MM.1S (cell line): ENCODE measurements around the gene MYBL2.

ENCODE experiments used
- DNase-seq: peaks from one replicate; pipeline ENCODE4 v3.0.0-alpha.2; 2015
- H2AFZ ChIP-seq: fragments of 300-600 bp; sonication (generic); 2 replicates; pipeline ENCODE4 v1.6.0; 2016; ENCODE audit warnings: antibody characterized with exemption, low read length
- H3F3A ChIP-seq: fragments of 300-600 bp; sonication (generic); 2 replicates; pipeline ENCODE4 v1.6.1; 2016; ENCODE audit warnings: mild to moderate bottlenecking, antibody characterized with exemption, low read length, moderate library complexity, mixed read lengths; ENCODE audit not compliant: insufficient read depth
- H3K27ac ChIP-seq: fragments of 300-600 bp; sonication (generic); 2 replicates; pipeline ENCODE4 v1.5.1; 2016; ENCODE audit warnings: mild to moderate bottlenecking, low read length
- H3K27me3 ChIP-seq: fragments of 300-600 bp; sonication (generic); replicated peaks from 2 replicates; pipeline ENCODE4 v1.6.0; 2016; ENCODE audit warnings: low read length; ENCODE audit not compliant: insufficient read depth
- H3K36me3 ChIP-seq: fragments of 300-600 bp; sonication (generic); replicated peaks from 2 replicates; pipeline ENCODE4 v1.6.1; 2016; ENCODE audit warnings: mild to moderate bottlenecking, low read length, mixed read lengths; ENCODE audit not compliant: insufficient read depth
- H3K4me1 ChIP-seq: fragments of 300-600 bp; sonication (generic); 2 replicates; pipeline ENCODE4 v1.6.1; 2016; ENCODE audit warnings: low read length, mixed read lengths
- H3K4me2 ChIP-seq: fragments of 300-600 bp; sonication (generic); 2 replicates; pipeline ENCODE4 v1.6.0; 2016; ENCODE audit warnings: low read depth, low read length
- H3K4me3 ChIP-seq: fragments of 300-600 bp; sonication (generic); 2 replicates; pipeline ENCODE4 v1.5.1; 2016; ENCODE audit warnings: low read length, mixed read lengths
- H3K79me2 ChIP-seq: fragments of 300-600 bp; sonication (generic); 2 replicates; pipeline ENCODE4 v1.6.1; 2016; ENCODE audit warnings: mixed run types, low read length, mixed read lengths
- H3K9ac ChIP-seq: fragments of 300-600 bp; sonication (generic); 2 replicates; pipeline ENCODE4 v1.6.1; 2016; ENCODE audit warnings: low read length, mixed read lengths
- H3K9me2 ChIP-seq: fragments of 300-600 bp; sonication (generic); replicated peaks from 2 replicates; pipeline ENCODE4 v1.6.1; 2016; ENCODE audit warnings: mild to moderate bottlenecking, low read length, mixed read lengths; ENCODE audit not compliant: insufficient read depth
- H3K9me3 ChIP-seq: fragments of 300-600 bp; sonication (generic); replicated peaks from 2 replicates; pipeline ENCODE4 v1.6.1; 2016; ENCODE audit warnings: mild to moderate bottlenecking, low read length, mixed read lengths; ENCODE audit not compliant: insufficient read depth
- H4K20me1 ChIP-seq: fragments of 300-600 bp; sonication (generic); 2 replicates; pipeline ENCODE4 v1.6.1; 2016; ENCODE audit warnings: mild to moderate bottlenecking, low read length, moderate library complexity, mixed read lengths; ENCODE audit not compliant: insufficient read depth
- EZH2 ChIP-seq: fragments of 300-600 bp; sonication (generic); optimal IDR thresholded peaks from 2 replicates; pipeline ENCODE3; 2017; ENCODE audit warnings: low read depth, mild to moderate bottlenecking, antibody characterized with exemption, low read length, mixed read lengths
- EZH2phosphoT487 ChIP-seq: fragments of 300-600 bp; sonication (generic); IDR thresholded peaks from 2 replicates; pipeline ENCODE4 v1.6.1; 2018; ENCODE audit warnings: antibody characterized with exemption, low read length
- TF ChIP-seq, protein P1 (sequence below): fragments of 300-600 bp; sonication (generic); IDR thresholded peaks from 2 replicates; pipeline ENCODE4 v1.5.1; 2016; ENCODE audit warnings: antibody characterized with exemption, low read length, mixed read lengths

MYBL2 gene

DNA sequence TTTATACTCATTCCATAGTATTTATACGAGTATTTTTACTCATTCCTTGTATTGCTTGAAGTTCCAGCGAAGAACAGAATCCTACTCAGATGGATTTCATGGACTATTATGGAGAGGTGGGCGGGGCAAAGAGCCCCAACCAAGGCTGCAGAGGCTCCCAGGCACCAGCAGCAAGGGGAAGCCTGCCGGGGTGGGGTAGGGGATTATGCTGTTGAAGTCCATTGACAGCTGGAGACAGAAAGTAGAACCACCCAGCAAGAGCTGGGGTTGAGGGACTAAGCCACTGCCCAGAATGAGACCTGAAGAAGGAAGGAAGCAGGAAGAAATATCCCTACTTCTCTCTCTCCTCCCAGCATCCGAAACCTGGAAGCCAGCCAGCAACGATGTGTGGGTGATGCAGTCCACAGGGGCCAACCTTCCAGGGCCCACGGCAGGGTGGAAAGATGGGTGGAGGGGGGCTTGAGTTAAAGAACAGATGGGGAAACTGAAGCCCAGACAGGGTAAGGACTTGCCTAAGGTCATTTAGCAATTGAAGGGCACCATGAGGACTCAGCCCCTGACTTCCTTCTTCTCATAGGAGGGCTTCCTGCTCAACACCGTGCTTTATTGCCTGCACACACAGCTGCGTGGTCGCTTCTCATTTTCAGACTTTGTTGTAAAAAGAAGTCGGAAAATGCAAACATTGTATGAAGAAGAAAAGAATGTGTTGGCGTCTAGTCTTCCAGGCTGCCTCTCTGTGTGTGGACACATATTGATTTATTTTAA, 78.2 kb downstream of the MYBL2 start:
- DNase-seq = no peak

DNA sequence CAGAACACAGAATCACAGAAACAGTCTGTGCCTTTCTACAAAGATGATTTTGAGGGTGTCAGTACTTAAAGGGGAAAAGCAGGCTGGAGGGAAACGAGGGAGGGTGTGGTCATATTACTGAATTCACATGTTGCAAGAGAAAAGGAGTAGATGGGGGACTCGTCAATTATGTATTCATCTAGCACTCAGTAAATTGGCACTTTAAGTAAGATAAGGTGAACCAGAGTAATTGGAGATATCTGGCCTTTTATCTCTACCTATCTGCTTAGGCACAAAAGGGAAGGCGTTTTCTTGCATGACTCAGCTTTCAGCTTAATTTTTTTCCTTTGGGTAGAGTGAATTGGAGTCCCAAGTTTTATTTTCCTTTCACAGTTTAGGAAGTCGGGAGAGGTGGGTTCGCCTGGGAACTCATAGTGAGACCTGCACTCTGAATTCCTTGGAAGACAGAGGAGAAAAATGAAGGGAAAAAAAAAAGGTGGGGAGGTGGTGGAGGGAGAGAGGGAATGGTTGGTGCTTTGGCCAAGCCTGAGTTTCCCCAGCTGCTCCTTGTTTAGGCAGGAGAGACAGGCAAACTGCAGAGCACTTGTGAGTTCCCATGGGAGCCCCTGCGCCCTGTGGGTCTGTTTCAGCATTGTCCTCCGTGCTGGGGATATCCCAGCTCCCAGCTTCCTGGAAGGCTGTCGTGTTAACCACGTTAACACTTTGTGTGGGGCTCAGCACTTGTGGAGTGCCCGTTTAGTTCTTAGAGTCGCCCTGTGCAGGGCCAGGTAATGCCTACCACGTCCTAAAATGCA, 79.6 kb downstream of the MYBL2 start:
- Histone ChIP-seq H3K27me3 (no peaks in the 10 kb centered on the region), H3K4me1 (peaks cover 19% of the 10 kb centered on the region), H3F3A (peaks cover 16% of the 10 kb centered on the region), H3K9me2 (no peaks in the 10 kb centered on the region), H3K9ac (no peak overlapping the region), H3K4me2 (no peak overlapping the region), H4K20me1 (no peaks in the 10 kb centered on the region), H3K4me3 (no peak overlapping the region), H3K27ac (no peak overlapping the region), H3K79me2 (no peaks in the 10 kb centered on the region), H2AFZ (no peak overlapping the region), H3K9me3 (no peaks in the 10 kb centered on the region), H3K36me3 (no peaks in the 10 kb centered on the region)
- no peak for DNase-seq
- no peak for TF ChIP-seq EZH2
- TF ChIP-seq EZH2phosphoT487 = no peak
- TF ChIP-seq, protein P1, sequence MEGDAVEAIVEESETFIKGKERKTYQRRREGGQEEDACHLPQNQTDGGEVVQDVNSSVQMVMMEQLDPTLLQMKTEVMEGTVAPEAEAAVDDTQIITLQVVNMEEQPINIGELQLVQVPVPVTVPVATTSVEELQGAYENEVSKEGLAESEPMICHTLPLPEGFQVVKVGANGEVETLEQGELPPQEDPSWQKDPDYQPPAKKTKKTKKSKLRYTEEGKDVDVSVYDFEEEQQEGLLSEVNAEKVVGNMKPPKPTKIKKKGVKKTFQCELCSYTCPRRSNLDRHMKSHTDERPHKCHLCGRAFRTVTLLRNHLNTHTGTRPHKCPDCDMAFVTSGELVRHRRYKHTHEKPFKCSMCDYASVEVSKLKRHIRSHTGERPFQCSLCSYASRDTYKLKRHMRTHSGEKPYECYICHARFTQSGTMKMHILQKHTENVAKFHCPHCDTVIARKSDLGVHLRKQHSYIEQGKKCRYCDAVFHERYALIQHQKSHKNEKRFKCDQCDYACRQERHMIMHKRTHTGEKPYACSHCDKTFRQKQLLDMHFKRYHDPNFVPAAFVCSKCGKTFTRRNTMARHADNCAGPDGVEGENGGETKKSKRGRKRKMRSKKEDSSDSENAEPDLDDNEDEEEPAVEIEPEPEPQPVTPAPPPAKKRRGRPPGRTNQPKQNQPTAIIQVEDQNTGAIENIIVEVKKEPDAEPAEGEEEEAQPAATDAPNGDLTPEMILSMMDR = no peak

More for the DNA sequence above, 78.2 kb downstream of the MYBL2 start:
- no peak overlapping the region for H3K4me3 ChIP-seq
- TF ChIP-seq EZH2 (no peak), EZH2phosphoT487 (no peak)
- TF ChIP-seq, protein P1 = no peak
- H3K79me2 ChIP-seq = no peaks in the 10 kb centered on the region
- no peaks in the 10 kb centered on the region for H3K9me2 ChIP-seq
- H3K4me1 ChIP-seq = peaks cover 7% of the 10 kb centered on the region
- H3K36me3 ChIP-seq = no peaks in the 10 kb centered on the region
- no peak overlapping the region for H2AFZ ChIP-seq
- H4K20me1 ChIP-seq = no peaks in the 10 kb centered on the region
- peaks cover 2% of the 10 kb centered on the region for H3F3A ChIP-seq
- no peak overlapping the region for H3K4me2 ChIP-seq
- no peaks in the 10 kb centered on the region for H3K9me3 ChIP-seq
- no peak overlapping the region for H3K9ac ChIP-seq
- no peaks in the 10 kb centered on the region for H3K27me3 ChIP-seq
- no peak overlapping the region for H3K27ac ChIP-seq

DNA sequence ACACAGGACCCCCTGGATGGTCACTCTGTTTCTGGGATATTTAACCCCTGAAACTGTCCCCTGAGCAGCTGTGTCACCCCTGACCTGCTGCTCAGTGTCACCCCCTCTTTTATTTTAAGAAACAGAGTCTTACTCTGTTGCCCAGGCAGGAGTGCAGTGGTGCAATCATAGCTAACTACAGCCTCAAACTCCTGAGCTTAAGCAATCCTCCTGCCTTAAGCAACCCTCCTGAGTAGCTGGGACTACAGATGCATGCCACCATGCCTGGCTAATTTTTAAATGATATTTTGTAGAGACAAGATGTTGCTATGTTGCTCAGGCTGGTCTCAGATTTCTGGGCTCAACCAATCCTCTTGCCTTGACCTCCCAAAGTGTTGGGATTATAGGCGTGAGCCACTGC, 81.4 kb downstream of the MYBL2 start:
- DNase-seq = no peak
- H4K20me1 ChIP-seq = no peaks in the 10 kb centered on the region
- TF ChIP-seq EZH2 = no peak
- TF ChIP-seq EZH2phosphoT487 = no peak
- TF ChIP-seq, protein P1 = no peak
- peaks cover 31% of the 10 kb centered on the region for H3F3A ChIP-seq
- H2AFZ ChIP-seq = no peak overlapping the region
- no peak overlapping the region for H3K4me2 ChIP-seq
- no peaks in the 10 kb centered on the region for H3K27me3 ChIP-seq
- H3K27ac ChIP-seq = no peak overlapping the region
- H3K9me3 ChIP-seq = no peaks in the 10 kb centered on the region
- no peak overlapping the region for H3K9ac ChIP-seq
- H3K9me2 ChIP-seq = no peaks in the 10 kb centered on the region
- H3K4me1 ChIP-seq = peaks cover 36% of the 10 kb centered on the region
- no peaks in the 10 kb centered on the region for H3K36me3 ChIP-seq
- no peak overlapping the region for H3K4me3 ChIP-seq
- H3K79me2 ChIP-seq = no peaks in the 10 kb centered on the region
